Activated T-helper 1 cell treated with anti-CD3 and anti-CD28 coated beads, Interleukin-2, amount 50 U/mL, for 16 hours (primary cell): ENCODE results near the gene S1PR4.

ENCODE experiments used
- DNase-seq, 2 donors: peaks; one replicate each; pipeline ENCODE4 v3.0.0-alpha.2; 2020; ENCODE audit warnings: low read depth in 1 of 2, low spot score in 1 of 2

Gene S1PR4, protein sequence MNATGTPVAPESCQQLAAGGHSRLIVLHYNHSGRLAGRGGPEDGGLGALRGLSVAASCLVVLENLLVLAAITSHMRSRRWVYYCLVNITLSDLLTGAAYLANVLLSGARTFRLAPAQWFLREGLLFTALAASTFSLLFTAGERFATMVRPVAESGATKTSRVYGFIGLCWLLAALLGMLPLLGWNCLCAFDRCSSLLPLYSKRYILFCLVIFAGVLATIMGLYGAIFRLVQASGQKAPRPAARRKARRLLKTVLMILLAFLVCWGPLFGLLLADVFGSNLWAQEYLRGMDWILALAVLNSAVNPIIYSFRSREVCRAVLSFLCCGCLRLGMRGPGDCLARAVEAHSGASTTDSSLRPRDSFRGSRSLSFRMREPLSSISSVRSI

DNA sequence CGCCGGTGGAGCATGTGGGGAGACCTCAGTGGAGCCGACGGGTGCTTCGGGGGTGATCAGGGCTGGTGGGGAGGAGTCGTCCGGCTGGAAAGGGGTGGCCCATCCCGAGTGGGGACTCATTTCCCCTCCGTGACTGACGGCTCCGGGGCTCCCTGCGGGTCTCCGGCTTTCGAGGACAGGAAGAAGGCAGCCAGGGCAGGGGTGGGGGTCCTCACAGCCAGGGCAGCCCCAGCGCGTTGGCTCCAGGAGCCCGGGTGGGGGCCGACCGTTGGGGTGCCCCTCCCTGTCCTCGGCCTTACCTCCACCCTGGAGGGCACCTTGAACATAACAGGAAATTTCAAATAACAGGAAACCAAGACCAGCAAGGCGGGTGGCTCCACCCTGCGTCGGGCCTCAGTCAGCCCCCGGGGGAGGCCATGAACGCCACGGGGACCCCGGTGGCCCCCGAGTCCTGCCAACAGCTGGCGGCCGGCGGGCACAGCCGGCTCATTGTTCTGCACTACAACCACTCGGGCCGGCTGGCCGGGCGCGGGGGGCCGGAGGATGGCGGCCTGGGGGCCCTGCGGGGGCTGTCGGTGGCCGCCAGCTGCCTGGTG lies at the start of gene S1PR4:
S1PR4 (plus strand) TSS at position 393 of the 596 bp plus-strand sequence; CDS start at position 417, 24 bp downstream.
- DNase-seq, result peak; percentile 48 to 51

DNA sequence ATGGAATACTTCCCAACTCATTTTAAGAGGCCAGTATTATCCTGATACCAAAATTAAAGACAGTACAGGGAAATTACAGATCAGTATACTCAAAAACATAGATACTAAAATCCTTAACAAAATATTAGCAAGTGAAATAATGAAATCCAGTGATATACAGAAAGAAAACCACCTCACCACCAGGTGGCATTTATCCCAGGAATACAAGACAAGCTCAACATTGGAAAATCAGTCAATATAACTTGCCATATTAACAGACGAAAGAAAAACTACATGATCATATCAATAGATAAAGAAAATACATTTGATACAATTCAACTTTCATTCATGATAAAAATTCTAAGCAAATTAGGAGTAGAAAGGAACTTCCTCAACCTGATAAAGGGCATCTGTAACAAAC lies 49.5 kb upstream of the S1PR4 start:
- no peak for DNase-seq

DNA sequence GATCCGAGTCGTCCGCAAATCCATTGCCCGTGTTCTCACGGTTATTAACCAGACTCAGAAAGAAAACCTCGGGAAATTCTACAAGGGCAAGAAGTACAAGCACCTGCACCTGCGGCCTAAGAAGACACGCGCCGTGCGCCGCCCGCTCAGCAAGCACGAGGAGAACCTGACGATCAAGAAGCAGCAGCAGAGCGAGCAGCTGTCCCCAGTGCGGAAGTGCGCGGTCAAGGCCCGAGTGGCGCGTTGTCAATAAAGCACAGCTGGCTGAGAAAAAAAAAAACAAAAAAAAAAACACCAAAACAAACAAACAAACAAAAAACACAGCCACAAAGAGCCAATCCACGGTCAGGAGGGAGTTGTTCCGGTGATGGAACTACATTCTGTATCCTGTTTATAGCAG lies 47.4 kb upstream of the S1PR4 start:
- no peak for DNase-seq

DNA sequence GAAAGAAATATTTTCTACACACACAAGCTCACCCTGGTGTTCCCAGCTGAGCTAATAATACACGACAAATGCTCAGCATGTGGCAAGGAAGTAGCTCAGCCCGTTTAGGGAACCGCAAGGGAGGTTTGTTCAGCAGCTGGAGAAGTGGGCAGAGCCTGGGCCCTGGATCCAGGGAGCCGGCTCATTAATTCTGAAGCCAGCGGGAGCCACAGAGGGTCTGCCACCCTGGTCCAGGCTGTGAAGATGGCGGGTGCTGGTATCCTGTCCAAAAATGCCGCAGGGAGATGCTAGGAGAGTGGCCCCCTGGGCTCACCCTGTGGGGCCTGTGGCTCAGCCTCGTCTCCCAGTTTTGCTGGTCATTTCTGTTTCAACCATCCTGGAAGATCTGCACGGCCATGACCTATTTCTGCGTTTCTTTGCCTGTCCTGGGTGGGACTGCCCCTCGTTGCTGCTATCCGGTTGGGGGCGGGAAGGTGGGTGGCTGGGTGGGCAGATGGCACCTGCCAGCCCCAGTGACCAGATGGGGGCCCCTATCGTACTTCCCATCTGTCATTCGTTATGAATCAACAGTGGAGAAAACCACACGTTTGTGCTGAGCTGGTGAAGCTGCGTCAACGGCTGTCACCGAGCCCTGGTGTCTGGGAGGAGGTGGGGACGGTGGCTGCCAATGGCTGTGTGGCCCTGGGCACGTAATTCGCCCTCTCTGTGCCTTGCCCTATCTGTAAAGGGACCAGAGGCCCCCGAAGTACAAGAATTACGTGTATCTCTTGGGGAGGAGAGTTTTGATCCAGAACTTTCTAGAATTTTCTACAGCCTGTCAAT lies 45.4 kb upstream of the S1PR4 start:
- peak; percentile 29 to 66 for DNase-seq

DNA sequence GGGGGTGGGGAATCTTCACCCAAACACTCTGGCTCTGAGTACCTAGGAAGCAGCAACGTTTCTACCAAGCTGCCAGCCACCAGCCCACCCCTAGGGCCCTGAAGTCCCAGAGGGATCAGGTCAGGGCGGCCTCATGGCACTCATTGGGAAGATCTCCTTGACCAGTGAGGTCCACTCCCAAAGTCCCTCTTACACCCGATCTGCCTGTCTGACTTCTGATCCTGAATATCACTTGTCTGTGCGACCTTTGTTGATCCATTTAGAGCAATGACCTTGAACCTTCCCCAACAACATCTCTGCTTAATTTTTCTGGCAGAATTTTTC lies 44.8 kb upstream of the S1PR4 start:
- DNase-seq, result no peak

DNA sequence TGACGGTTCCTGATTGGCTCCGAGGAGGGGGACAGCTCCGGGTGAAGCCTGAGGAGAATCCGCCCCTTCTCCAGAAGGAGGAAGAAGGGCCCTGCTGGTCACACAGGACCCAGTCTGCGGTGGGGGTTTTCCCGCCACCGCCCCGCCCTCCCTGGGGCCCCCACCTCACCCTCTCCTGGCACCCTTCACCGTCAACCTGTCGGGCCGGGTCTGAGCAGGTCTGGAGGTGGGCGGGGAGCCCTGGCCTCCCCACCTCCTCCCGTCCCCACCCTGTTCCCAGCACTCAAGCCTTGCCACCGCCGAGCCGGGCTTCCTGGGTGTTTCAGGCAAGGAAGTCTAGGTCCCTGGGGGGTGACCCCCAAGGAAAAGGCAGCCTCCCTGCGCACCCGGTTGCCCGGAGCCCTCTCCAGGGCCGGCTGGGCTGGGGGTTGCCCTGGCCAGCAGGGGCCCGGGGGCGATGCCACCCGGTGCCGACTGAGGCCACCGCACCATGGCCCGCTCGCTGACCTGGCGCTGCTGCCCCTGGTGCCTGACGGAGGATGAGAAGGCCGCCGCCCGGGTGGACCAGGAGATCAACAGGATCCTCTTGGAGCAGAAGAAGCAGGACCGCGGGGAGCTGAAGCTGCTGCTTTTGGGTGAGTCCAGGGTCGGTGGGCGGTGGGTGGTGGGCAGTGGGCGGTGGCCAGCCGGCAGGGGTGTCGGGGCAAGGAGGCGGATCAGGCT lies 42.4 kb upstream of the S1PR4 start, which contains the start of gene GNA15:
GNA15 (plus strand) TSS at position 73 of the 723 bp plus-strand sequence; CDS start at position 491, 418 bp downstream.
- DNase-seq, result no peak

DNA sequence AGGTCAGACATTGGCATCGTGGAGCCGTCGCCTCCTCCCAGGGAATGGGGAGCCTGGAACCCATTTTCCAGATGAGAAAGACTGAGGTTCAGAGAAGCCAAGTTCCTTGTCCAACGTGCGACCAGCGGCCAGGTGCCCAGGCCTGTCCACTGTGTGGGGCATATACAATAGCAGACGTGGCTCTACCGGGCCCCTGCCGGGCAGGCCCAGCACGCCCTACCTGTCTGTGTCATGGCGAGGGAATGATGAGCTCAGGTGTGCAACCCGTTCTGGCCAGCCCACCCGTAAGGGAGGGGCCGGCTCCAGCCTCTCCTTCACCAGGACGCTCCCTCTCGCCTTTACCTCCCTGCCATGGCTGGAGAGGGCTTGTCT lies 41.9 kb upstream of the S1PR4 start:
- no peak for DNase-seq

DNA sequence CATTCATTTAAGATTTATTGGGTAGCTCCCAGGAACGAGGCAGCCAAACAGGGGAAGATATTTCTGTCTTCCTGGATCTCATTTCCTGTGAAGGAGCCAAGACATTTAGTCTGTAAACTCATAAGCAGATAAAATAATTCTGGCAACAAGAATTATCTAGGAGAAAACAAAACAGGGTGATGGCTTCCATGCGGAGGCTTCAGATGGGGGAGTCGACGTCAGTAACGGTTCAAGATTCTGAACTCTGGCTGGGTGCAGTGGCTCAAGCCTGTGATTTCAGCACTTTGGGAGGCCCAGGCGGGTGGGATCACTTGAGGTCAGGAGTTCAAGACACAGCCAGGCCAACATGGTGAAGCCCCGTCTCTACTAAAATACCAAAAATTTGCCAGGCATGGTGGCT lies 41.5 kb upstream of the S1PR4 start:
- no peak for DNase-seq

DNA sequence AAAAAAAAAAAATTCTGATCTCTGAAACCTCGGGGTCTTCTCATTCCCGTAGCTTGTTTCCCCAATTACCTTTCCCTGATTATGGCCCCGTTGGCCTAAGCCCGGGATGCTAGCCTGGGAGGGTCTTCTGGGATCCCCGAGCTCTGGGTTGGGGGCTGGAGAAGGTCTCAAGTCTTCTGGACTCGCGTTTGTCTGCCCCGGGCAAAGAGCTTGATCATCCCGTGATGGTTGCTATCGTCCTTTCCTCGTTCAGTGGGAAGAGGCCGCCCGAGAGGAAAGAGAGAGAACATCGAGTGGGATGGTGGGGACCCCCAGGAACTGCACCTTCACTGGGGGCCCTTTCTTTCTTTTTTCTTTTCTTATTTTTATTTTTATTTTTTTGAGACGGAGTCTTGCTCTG lies 40.3 kb upstream of the S1PR4 start:
- no peak for DNase-seq

DNA sequence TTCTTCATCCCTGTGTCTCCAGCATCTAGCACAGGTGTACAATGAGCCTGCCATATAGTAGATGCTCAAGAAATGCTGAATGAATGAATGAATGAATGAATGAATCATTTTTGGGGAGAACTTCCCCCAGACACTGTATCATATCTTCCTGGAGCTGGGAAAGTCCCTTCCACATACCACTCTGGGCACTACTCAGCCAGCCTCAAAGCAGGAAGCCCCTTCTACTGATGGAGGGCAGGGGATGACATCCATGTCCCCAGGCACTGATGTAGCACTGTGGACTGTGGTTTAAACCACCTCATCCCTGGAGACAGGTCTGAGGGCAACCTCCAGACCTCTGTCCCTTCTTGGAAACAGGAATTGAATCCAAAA lies 37.9 kb upstream of the S1PR4 start:
- DNase-seq, result no peak

DNA sequence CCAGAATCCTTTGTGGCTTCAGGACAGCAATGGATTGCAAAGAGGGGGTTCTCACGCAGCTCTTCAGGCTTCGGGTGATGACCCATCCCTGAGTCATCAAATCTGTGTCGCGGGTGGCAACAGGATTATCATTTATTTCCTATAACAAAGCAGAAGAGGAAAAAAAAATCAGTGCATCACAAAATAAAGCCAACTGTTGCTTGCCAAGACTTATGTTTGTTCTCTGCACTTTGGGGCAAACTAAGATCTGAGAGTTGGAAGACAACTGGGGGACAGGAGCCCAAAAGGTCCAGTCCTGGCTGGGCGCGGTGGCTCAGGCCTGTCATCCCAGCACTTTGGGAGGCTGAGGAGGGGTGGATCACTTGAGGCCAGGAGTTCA lies 36.3 kb upstream of the S1PR4 start:
- no peak for DNase-seq

DNA sequence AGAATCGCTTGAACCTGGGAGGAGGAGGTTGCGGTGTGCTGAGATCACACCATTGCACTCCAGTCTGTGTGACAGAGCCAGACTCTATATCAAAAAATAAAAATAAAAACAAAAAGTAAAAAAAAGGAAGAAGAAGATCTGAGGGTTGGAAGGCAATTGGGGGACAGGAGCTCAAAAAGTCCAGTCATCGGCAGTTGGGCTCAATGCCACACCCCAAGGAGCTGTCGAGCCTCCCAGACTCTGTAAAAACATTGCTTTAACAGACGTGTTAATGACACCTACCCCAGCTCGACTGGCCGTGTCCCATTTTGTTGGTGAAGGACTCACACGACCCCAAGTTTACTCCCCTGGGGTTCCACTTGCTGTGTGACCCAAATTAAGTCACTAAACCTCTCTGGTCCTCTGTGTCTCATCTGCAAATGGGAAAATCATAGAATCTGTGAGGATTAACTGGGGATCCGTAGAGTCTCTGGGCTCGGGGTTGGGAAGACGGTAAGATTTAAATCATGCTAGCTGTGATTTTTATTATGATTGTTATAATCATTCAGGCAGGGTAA lies 35.7 kb upstream of the S1PR4 start:
- DNase-seq, result no peak

DNA sequence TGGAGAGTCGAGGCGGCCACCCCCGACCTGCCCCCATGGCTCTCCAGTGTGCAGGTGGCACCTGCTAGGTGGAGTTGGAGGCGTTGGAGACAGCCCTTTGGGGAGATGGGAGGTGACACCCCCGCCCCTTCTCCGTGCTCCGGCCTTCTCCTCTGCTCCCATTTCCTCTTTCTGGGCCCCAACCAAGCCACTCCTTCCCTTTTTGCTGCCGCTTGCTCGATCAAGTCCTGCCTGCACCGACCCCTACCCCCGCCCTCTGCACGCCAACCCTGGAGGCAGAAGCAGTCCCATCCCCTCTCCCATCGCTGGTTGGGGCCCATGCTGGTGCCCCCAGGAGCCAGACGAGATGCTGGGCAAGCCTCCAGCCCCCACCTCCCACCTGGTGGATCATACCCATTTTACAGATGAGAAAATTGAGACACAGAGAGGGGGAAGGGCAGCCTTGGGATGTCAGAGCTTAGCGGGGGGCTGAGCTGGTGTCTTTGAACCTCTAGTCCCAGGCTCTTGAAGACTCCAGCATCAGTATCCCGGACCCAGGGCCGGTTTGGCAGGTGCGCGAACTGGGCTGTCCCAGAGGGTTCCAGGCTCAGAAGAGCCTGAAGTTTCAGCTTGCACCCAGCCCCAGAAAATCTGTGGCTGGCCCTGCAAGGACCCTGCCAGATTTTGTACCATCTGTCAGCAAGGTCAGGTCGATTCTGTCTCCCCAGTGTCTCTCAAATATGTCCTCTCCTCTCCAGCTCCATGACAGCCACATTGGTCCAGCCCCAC lies 32.5 kb upstream of the S1PR4 start:
- no peak for DNase-seq

DNA sequence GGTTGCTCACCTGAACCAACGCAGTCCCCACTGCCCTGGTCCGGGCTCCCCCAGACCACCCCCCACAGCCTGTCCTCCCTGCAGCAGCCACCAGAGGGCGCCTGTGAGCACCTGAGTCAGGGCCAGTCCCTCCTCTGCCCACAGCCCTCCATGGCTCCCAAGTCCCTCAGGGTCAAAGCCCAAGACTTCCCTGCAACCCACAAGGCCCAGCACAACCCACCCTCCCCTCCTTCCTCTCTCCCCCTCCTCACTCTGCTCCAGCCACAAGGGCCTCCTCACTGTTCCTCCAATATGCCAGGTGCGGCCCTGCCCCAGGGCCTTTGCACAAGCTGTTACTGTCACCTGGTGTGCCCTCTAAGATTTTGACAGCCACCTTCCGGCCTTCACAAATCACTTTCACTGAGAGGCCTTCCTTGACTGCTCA lies 31.9 kb upstream of the S1PR4 start:
- DNase-seq, result peak; percentile 61 to 69

DNA sequence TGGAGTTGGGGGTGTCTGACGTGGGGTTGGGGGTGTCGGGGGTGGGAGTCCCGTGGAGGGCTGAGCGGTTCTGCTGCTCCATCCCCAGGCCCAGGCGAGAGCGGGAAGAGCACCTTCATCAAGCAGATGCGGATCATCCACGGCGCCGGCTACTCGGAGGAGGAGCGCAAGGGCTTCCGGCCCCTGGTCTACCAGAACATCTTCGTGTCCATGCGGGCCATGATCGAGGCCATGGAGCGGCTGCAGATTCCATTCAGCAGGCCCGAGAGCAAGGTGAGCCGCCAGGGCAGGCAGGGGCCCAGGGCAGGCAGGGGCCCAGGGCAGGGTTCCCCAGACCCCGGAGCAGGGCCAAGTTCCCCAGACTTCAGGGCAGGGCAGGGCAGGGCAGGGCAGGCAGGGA lies 30.1 kb upstream of the S1PR4 start:
- no peak for DNase-seq

DNA sequence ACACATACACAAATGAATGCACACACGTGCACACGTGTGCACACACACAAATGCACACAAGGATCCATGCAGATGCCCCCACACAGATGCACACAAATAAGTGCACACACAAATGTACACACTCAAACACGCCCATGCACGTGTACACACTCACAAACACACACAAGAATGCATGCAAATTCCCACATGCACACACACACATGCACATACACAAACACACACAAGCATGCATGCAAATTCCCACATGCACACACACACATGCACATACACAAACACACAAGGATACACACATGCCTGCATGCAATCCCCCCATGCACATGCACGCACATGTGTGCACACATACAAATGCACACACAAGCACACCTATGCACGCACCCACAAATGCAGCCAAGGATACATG lies 29.5 kb upstream of the S1PR4 start:
- no peak for DNase-seq

DNA sequence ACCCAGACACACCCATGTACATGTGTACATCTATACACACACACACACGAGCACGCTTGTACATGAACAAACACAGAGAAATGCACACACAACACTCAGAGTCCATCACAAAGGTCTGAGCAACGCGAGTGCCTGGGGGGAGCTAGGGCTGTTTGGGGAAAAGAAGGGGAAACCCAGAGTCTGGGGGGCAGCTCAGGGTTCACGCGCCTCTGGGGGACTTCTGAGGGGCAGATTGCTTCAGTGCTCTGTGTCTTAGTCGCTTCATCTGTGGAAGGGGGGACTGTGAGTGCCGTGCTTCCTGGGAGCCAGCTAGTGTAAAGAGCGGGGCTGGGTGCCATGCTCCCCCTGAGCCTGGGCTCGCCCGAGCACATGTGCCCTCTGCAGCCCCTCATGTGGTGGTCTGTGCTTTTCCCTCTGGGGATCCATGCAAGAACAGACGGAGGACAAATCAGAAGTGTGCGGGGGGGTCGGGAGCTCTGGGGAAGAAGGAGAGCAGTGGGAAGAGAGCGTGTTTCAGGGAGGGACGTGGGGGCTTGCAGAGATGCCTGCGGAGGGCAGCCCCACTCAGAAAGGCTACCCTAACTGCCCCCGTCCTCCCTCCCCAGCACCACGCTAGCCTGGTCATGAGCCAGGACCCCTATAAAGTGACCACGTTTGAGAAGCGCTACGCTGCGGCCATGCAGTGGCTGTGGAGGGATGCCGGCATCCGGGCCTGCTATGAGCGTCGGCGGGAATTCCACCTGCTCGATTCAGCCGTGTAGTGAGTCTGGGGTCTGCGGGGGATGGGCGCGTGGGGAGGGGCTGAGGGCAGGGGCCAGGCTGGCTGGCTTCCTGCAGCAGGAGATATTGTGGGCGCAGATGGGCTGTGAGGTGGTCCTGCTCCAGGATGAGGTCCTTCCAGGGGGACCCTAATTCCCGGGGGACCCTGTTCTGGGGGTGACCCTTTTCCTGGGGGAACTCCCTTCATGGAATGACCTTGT lies 28.8 kb upstream of the S1PR4 start:
- DNase-seq, result no peak

DNA sequence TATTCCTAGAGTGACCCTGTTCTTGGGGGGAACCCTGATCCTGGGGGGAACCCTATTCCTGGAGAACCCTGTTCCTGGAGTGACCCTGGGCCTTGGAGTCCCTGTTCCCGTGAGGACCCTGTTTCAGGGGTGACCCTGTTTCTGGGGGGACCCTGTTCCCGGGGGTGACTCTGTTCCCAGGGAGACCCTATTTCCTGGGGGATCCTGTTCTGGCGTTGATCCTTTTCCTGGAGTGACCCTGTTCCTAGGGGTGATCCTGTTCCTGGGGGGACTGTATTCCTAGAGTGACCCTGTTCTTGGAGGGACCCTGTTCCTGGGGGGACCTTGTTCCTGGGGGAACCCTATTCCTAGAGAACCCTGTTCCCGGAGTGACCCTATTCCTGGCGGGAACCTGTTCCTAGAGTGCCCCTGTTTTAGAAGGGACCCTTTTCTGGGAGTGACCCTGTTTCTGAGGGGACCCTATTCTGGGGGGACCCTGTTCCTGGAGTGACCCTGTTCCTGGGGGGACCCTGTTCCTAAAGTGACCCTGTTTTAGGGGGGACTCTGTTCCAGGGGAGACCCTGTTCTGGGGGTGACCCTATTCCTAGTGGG lies 27.7 kb upstream of the S1PR4 start:
- no peak for DNase-seq
